ENCODE results near the gene NCAN. TPM values are rescaled to one million over a fixed set of nuclear protein-coding genes. Genes with fewer than 3 reads are reported as not detected.

Gene NCAN
- total and polyA plus RNA-seq, 9 of the 15 experiments (the other 6 are each of a cell fraction or from before 2014, with no cell fraction given): 0.04 TPM; not detected in 8

- peak; percentile 93 for TF ChIP-seq MYC (IDR thresholded peaks at IDR 0.05; ENCODE audit: low read depth, low read length)
- no peak for TF ChIP-seq MYC (CRISPR knock-in tag; IDR thresholded peaks at IDR 0.05; ENCODE audit: borderline replicate concordance, low read depth)
- TF ChIP-seq GATAD2A (IDR thresholded peaks at IDR 0.05): 0 out of 2 replicates have a peak, but pooled peaks have one; percentile 39
- peak; percentile 80 for TF ChIP-seq NFIC (IDR thresholded peaks at IDR 0.05)
- TF ChIP-seq SMAD4 (CRISPR knock-in tag; conservative IDR thresholded peaks at IDR 0.05): peak; percentile 86
- TF ChIP-seq ARID1B (IDR thresholded peaks at IDR 0.05): 0 out of 2 replicates have a peak, but pooled peaks have one; percentile 23
- TF ChIP-seq TEAD4 (IDR thresholded peaks at IDR 0.05; ENCODE audit: low read length): no peak
- TF ChIP-seq TEAD4 (CRISPR knock-in tag; IDR thresholded peaks at IDR 0.05; ENCODE audit: borderline replicate concordance): peak; percentile 99
- TF ChIP-seq ZBTB33 (CRISPR knock-in tag; IDR thresholded peaks at IDR 0.05): peak; percentile 91; the same call in 1 of the 2 replicates
- TF ChIP-seq GABPB1 (CRISPR knock-in tag; IDR thresholded peaks at IDR 0.05): peak; percentile 83
- TF ChIP-seq KLF1 (tag; IDR thresholded peaks at IDR 0.05): peak; percentile 61; the same call in 1 of the 2 replicates
- TF ChIP-seq FOSL1 (tag; conservative IDR thresholded peaks at IDR 0.05): peak; percentile 24; the same call in 1 of the 2 replicates
- TF ChIP-seq DMBX1 (CRISPR knock-in tag; IDR thresholded peaks at IDR 0.05; ENCODE audit: borderline replicate concordance): peak; percentile 68; the same call in 1 of the 2 replicates
- TF ChIP-seq POLR2G (IDR thresholded peaks at IDR 0.05; ENCODE audit: low read depth, low read length): peak; percentile 87
- TF ChIP-seq CC2D1A (IDR thresholded peaks at IDR 0.05): no peak
- TF ChIP-seq CREB1 (IDR thresholded peaks at IDR 0.05): peak; percentile 38; the same call in 1 of the 2 replicates
- peak; percentile 86 for TF ChIP-seq CREB1 (CRISPR knock-in tag; IDR thresholded peaks at IDR 0.05)
- TF ChIP-seq PRDM10 (IDR thresholded peaks at IDR 0.05; ENCODE audit: partially characterized antibody): peak; percentile 10
- peak; percentile 86; the same call in 1 of the 2 replicates for TF ChIP-seq TARDBP (IDR thresholded peaks at IDR 0.05)
- no peak for TF ChIP-seq ZNF274 (IDR thresholded peaks at IDR 0.05; ENCODE audit: borderline replicate concordance, low read depth, low read length)
- peak in 1 of 2 experiments; percentile 85; a peak in 3 of 4 replicates for TF ChIP-seq MNT (conservative IDR thresholded peaks at IDR 0.05)
- TF ChIP-seq ZNF583 (CRISPR knock-in tag; IDR thresholded peaks at IDR 0.05): peak; percentile 59; the same call in 1 of the 2 replicates
- no peak for TF ChIP-seq CHD2 (IDR thresholded peaks at IDR 0.05; ENCODE audit: low read depth, low read length)
Measured at GRCh38 chr19:19224852-19225494, 13.2 kb downstream of the NCAN start (continued).

Measured in K562 (cell line).